K562 (cell line): ENCODE data around the gene SOX15. TPM values are rescaled to one million over a fixed set of nuclear protein-coding genes. Genes with fewer than 3 reads are reported as not detected.

Experiments
- ATAC-seq: fragments of 200-7000 bp; cut with Tn5 transposase; 3 replicates; pipeline ENCODE4 v1.9.1; 2020; ENCODE audit warnings: moderate library complexity
- BruUV-seq: library from RNA; stranded (reverse); fragments of 400-500 nt; replicated peaks from 2 replicates; lab custom pipeline; 2021; lab: Mats Ljungman, UMichigan
- CTCF ChIA-PET: fragments of 300-600 bp; formaldehyde crosslinking; extraction: SDS; loops from one replicate; lab custom pipeline; 2021; ENCODE audit warnings: low intra/inter-chr PET ratio; lab: Yijun Ruan, JAX
- POLR2A ChIA-PET: fragments of 300-600, 350-650 bp; sonication (Branson Sonifier 250); formaldehyde crosslinking; extraction: SDS; loops from one replicate; lab custom pipeline; 2021; ENCODE audit warnings: antibody characterized with exemption, inconsistent platforms; lab: Yijun Ruan, JAX
- DNase-seq, 4 experiments: peaks; one replicate each; pipeline versions ENCODE4 v3.0.0 to v3.0.0-alpha.2; 2011 to 2018; ENCODE audit warnings: low spot score in 3 of 4, mixed read lengths in 3 of 4; ENCODE audit errors: extremely low read depth in 1 of 4
- FAIRE-seq: peaks from 2 replicates; lab custom pipeline; 2011; peaks lifted over from hg19 to GRCh38; lab: Jason Lieb, UNC
- H2AFZ ChIP-seq: 2 replicates; pipeline ENCODE4 v1.6.0; 2011; ENCODE audit warnings: low read depth, low read length, control low read depth, inconsistent platforms
- H3K27ac ChIP-seq: fragments of 200-600 bp; 3 replicates; pipeline ENCODE4 v1.8.0; 2011; ENCODE audit warnings: low read depth, mild to moderate bottlenecking, control low read depth, inconsistent platforms, low read length, moderate library complexity, mixed read lengths; ENCODE audit errors: extremely low read depth
- H3K27me3 ChIP-seq, 2 experiments: fragments of 300-600 bp in 1 of 2; 2 replicates in 1 of 2; 3 replicates in 1 of 2; pipeline versions ENCODE4 v1.6.0 to v1.8.0; 2011; ENCODE audit warnings: inconsistent platforms in 2 of 2, low read length in 2 of 2, mild to moderate bottlenecking in 1 of 2, mixed read lengths in 1 of 2, moderate library complexity in 1 of 2; ENCODE audit not compliant: control insufficient read depth in 2 of 2, insufficient read depth in 2 of 2
- H3K36me3 ChIP-seq: fragments of 300-600 bp; 3 replicates; pipeline ENCODE4 v1.8.0; 2011; ENCODE audit warnings: mild to moderate bottlenecking, low read length, inconsistent platforms; ENCODE audit not compliant: control insufficient read depth, insufficient read depth
- H3K4me1 ChIP-seq, 2 experiments: fragments of 200-600 bp in 1 of 2; replicated peaks in 1 of 2; 2 replicates in 1 of 2; 3 replicates in 1 of 2; pipeline versions ENCODE4 v1.5.1 to v1.8.0; 2011; ENCODE audit warnings: inconsistent platforms in 2 of 2, low read length in 2 of 2, mild to moderate bottlenecking in 1 of 2, mixed read lengths in 1 of 2, moderate library complexity in 1 of 2; ENCODE audit not compliant: control insufficient read depth in 2 of 2, insufficient read depth in 2 of 2
- H3K4me2 ChIP-seq: 2 replicates; pipeline ENCODE4 v1.6.1; 2011; ENCODE audit warnings: low read length, control low read depth, inconsistent platforms, mixed read lengths; ENCODE audit not compliant: insufficient read depth
- H3K4me3 ChIP-seq: fragments of 200-600 bp; sonication (generic), shearing (Covaris generic); 2 replicates; pipeline ENCODE4 v1.5.1; 2016; ENCODE audit warnings: control low read depth, inconsistent platforms
- H3K79me2 ChIP-seq: fragments of 200-600 bp; 3 replicates; pipeline ENCODE4 v1.8.0; 2011; ENCODE audit warnings: low read length, inconsistent platforms; ENCODE audit not compliant: control insufficient read depth, insufficient read depth
- H3K9ac ChIP-seq, 2 experiments: 2 replicates each; pipeline versions ENCODE4 v1.6.0 to v1.6.1; 2011; ENCODE audit warnings: low read depth in 2 of 2, low read length in 2 of 2, control low read depth in 1 of 2, inconsistent platforms in 1 of 2, mild to moderate bottlenecking in 1 of 2, mixed read lengths in 1 of 2; ENCODE audit not compliant: insufficient read depth in 1 of 2
- H3K9me1 ChIP-seq: one replicate; pipeline ENCODE4 v1.6.0; 2011; ENCODE audit warnings: inconsistent platforms, mild to moderate bottlenecking, low read length, moderate library complexity; ENCODE audit not compliant: control insufficient read depth, insufficient read depth
- H3K9me3 ChIP-seq: replicated peaks from 2 replicates; pipeline ENCODE4 v1.5.1; 2011; ENCODE audit warnings: low read depth, low read length, inconsistent platforms; ENCODE audit not compliant: control insufficient read depth, insufficient read depth
- H4K20me1 ChIP-seq: replicated peaks from 2 replicates; pipeline ENCODE4 v1.6.1; 2011; ENCODE audit warnings: low read length, inconsistent platforms, mixed read lengths; ENCODE audit not compliant: control insufficient read depth, insufficient read depth
- CEBPB ChIP-seq: fragments of 450-650 bp; IDR thresholded peaks from 2 replicates; pipeline ENCODE4 v1.6.1; 2016; ENCODE audit warnings: missing genetic modification characterization, missing compliant biosample characterization
- DACH1 ChIP-seq: fragments of 450-650 bp; IDR thresholded peaks from 2 replicates; pipeline ENCODE4 v1.6.1; 2018; ENCODE audit not compliant: partially characterized antibody
- DLX4 ChIP-seq: fragments of 250-450 bp; sonication (Bioruptor Pico); IDR thresholded peaks from 2 replicates; pipeline ENCODE4 v1.6.1; 2021; ENCODE audit warnings: mild to moderate bottlenecking
- MTA1 ChIP-seq: fragments of 450-650 bp; IDR thresholded peaks from 2 replicates; pipeline ENCODE4 v1.6.1; 2017; ENCODE audit warnings: borderline replicate concordance
- RBM22 ChIP-seq: fragments of 200-400 bp; formaldehyde crosslinking; IDR thresholded peaks from 2 replicates; pipeline ENCODE4 v1.6.1; 2018; ENCODE audit warnings: low read length, low read depth; ENCODE audit not compliant: poor library complexity, severe bottlenecking
- RFX7 ChIP-seq: fragments of 250-450 bp; sonication (Bioruptor Pico); IDR thresholded peaks from 2 replicates; pipeline ENCODE4 v1.5.1; 2021; ENCODE audit warnings: mild to moderate bottlenecking
- STAT5A ChIP-seq: IDR thresholded peaks from 2 replicates; pipeline ENCODE4 v1.6.1; 2012; ENCODE audit warnings: low read length, inconsistent platforms, borderline replicate concordance
- ZNF584 ChIP-seq: fragments of 200-800 bp; sonication (Bioruptor generic); IDR thresholded peaks from 2 replicates; pipeline ENCODE4 v1.6.1; 2016; ENCODE audit warnings: low read depth, mild to moderate bottlenecking, missing genetic modification characterization, missing compliant biosample characterization
- WGBS: fragments of 100-300 bp; shearing (Covaris generic); methylation state at CpG from one replicate; pipeline ENCODE4 v1.1.6; 2016; ENCODE audit warnings: low coverage, mixed read lengths; ENCODE audit not compliant: insufficient coverage; ENCODE audit errors: missing lambda C conversion rate; 5-methylcytosine and 5-hydroxymethylcytosine counted together
- in situ Hi-C: fragments of 300-500 bp; cut with MboI; formaldehyde crosslinking; loops from 4 replicates; pipeline ENCODE4 v1.15.0; 2018; ENCODE audit warnings: inconsistent platforms, mixed read lengths
- intact Hi-C: fragments of 100-400 bp; cut with micrococcal nuclease; formaldehyde crosslinking; loops from 2 replicates; pipeline ENCODE4 v1.14.2; 2022
- polyA plus RNA-seq, 8 experiments: library from polyadenylated mRNA; depleted of rRNA in 4 of 8; stranded (reverse) in 5 of 8; unstranded in 3 of 8; fragments of >200 nt; fragmentation: Nextera tagmentation in 2 of 8; fragmentation: Illumina TruSeq in 1 of 8; extraction: Ambion mirVana in 2 of 8; extraction: Trizol in 1 of 8; gene quantifications; 2 replicates each; pipeline versions ENCODE4 v1.2.1 to v1.2.3, GENCODE V29; 2011 to 2014; ENCODE audit warnings: inconsistent platforms in 1 of 8, missing spikeins in 1 of 8
- total RNA-seq, 7 experiments: library from RNA; depleted of rRNA in 6 of 7; stranded (reverse); fragments of >200 nt in 6 of 7; fragmentation: Illumina TruSeq in 2 of 7; extraction: Trizol in 2 of 7; gene quantifications; 2 replicates each; pipeline versions ENCODE4 v1.2.1 to v1.2.3, GENCODE V29; 2011 to 2021; ENCODE audit warnings: low replicate concordance in 1 of 7

Gene SOX15
- total and polyA plus RNA-seq, 9 of the 15 experiments (the other 6 are each of a cell fraction or from before 2014, with no cell fraction given): 0.07 to 0.33 (median 0.19) TPM; not detected in 5

GRCh38 chr17:7570351-7570750 lies 19.5 kb downstream of the SOX15 start (continued):
- no peak for TF ChIP-seq RBM22

DNA sequence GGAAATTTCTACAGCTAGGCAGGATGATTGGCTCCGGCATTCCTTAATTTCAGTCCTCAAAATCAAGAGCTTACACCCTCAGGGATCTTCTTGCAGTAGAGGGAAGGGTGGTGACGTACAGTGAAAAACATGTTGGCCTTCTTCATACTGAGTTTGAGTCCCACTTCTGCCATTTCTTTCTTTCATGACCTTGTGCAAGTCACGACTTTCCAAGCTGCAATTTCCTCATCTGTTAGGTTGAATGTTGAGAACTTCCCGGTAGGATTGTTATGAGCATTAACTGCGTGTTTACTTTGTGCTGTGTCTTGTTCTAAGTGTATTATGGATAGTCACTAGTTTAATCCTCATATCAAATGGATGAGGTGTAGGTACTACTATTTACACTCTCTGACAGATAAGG lies 20.3 kb downstream of the SOX15 start:
- no peak for TF ChIP-seq MTA1
- no peak for TF ChIP-seq DACH1
- no peak for TF ChIP-seq DLX4 (CRISPR knock-in tag)
- no peak for TF ChIP-seq ZNF584 (CRISPR knock-in tag)
- no peak for TF ChIP-seq RFX7 (CRISPR knock-in tag)
- TF ChIP-seq STAT5A: no peak
- no peak for TF ChIP-seq CEBPB (tag)
- no peak overlapping the region for H2AFZ ChIP-seq
- H3K79me2 ChIP-seq: peaks cover 26% of the 10 kb centered on the region
- ChIA-PET POLR2A (interaction anchor here (1.0 to 6.7 kb wide), 3 partner anchors 9 to 14 kb away, joined by 4 to 46 read pairs (median 4); partner anchors contain the start of gene MPDU1), CTCF (no interaction called here)
- peaks cover 1% of the 10 kb centered on the region for H3K9me1 ChIP-seq
- no peak for FAIRE-seq
- 74% methylated on average over 4 of the region's 5 CpGs for WGBS
- H3K27me3 ChIP-seq: no peaks in the 10 kb centered on the region
- H3K9ac ChIP-seq: no peak overlapping the region
- intact Hi-C loops: no loop called here
- no peak overlapping the region for H3K4me3 ChIP-seq
- H3K4me1 ChIP-seq: peaks cover 4 to 7% of the 10 kb centered on the region in 2 experiments; a peak in 4 of 5 replicates
- no peak overlapping the region for H3K27ac ChIP-seq
- no peaks in the 10 kb centered on the region for H3K9me3 ChIP-seq
- no peak for DNase-seq
- BruUV-seq: no TSS peak
- H4K20me1 ChIP-seq: peaks cover 9% of the 10 kb centered on the region
- ATAC-seq: no peak
- peaks cover 79% of the 10 kb centered on the region for H3K36me3 ChIP-seq
- in situ Hi-C loops: loop anchor here (25.0 kb wide), 1 partner anchor 532 kb away; the partner anchor contains the start of genes SLC16A11 and SLC16A13
- H3K4me2 ChIP-seq: no peak overlapping the region
